Activated T-cell treated with anti-CD3 and anti-CD28 coated beads, Interleukin-2, amount 50 U/mL, for 48 hours (primary cell): ENCODE results near the gene TUBB3.

Experiments
- DNase-seq, 2 experiments: peaks; one replicate each; pipeline ENCODE4 v3.0.0-alpha.2; 2020

The TUBB3 gene

GRCh38 chr16:89971495-89972243 lies 48.5 kb downstream of the TUBB3 start:
- DNase-seq = no peak

GRCh38 chr16:89972244-89973234 lies 49.4 kb downstream of the TUBB3 start:
- DNase-seq = peak; percentile 94

- DNase-seq = no peak
Measured at GRCh38 chr16:89973235-89973634, 50.1 kb downstream of the TUBB3 start.

- DNase-seq = no peak
Measured at GRCh38 chr16:89973654-89974335, 50.7 kb downstream of the TUBB3 start.

- DNase-seq = no peak
Measured at GRCh38 chr16:89974870-89975269, 51.7 kb downstream of the TUBB3 start.

- DNase-seq = peak; percentile 36 to 39
Measured at GRCh38 chr16:89981414-89981813, 58.3 kb downstream of the TUBB3 start.

GRCh38 chr16:89982318-89982717 lies 59.2 kb downstream of the TUBB3 start:
- no peak for DNase-seq

GRCh38 chr16:89983536-89983935 lies 60.4 kb downstream of the TUBB3 start:
- peak; percentile 36 to 44 for DNase-seq

- no peak for DNase-seq
Measured at GRCh38 chr16:89984216-89984615, 61.1 kb downstream of the TUBB3 start.

- no peak for DNase-seq
Measured at GRCh38 chr16:89985219-89985618, 62.1 kb downstream of the TUBB3 start.
